K562 (cell line): Measurements from ENCODE around the gene CADM2. TPM values are rescaled to one million over a fixed set of nuclear protein-coding genes. Genes with fewer than 3 reads are reported as not detected.

Experiments
- ATAC-seq: fragments of 200-7000 bp; cut with Tn5 transposase; 3 replicates; pipeline ENCODE4 v1.9.1; 2020; ENCODE audit warnings: moderate library complexity
- BruUV-seq: library from RNA; stranded (reverse); fragments of 400-500 nt; replicated peaks from 2 replicates; lab custom pipeline; 2021; lab: Mats Ljungman, UMichigan
- CTCF ChIA-PET: fragments of 300-600 bp; formaldehyde crosslinking; extraction: SDS; loops from one replicate; lab custom pipeline; 2021; ENCODE audit warnings: low intra/inter-chr PET ratio; lab: Yijun Ruan, JAX
- POLR2A ChIA-PET: fragments of 300-600, 350-650 bp; sonication (Branson Sonifier 250); formaldehyde crosslinking; extraction: SDS; loops from one replicate; lab custom pipeline; 2021; ENCODE audit warnings: antibody characterized with exemption, inconsistent platforms; lab: Yijun Ruan, JAX
- DNase-seq, 4 experiments: peaks; one replicate each; pipeline versions ENCODE4 v3.0.0 to v3.0.0-alpha.2; 2011 to 2018; ENCODE audit warnings: low spot score in 3 of 4, mixed read lengths in 3 of 4; ENCODE audit errors: extremely low read depth in 1 of 4
- FAIRE-seq: peaks from 2 replicates; lab custom pipeline; 2011; peaks lifted over from hg19 to GRCh38; lab: Jason Lieb, UNC
- H2AFZ ChIP-seq: 2 replicates; pipeline ENCODE4 v1.6.0; 2011; ENCODE audit warnings: low read depth, low read length, control low read depth, inconsistent platforms
- H3K27ac ChIP-seq: fragments of 200-600 bp; 3 replicates; pipeline ENCODE4 v1.8.0; 2011; ENCODE audit warnings: low read depth, mild to moderate bottlenecking, control low read depth, inconsistent platforms, low read length, moderate library complexity, mixed read lengths; ENCODE audit errors: extremely low read depth
- H3K27me3 ChIP-seq, 2 experiments: fragments of 300-600 bp in 1 of 2; 2 replicates in 1 of 2; 3 replicates in 1 of 2; pipeline versions ENCODE4 v1.6.0 to v1.8.0; 2011; ENCODE audit warnings: inconsistent platforms in 2 of 2, low read length in 2 of 2, mild to moderate bottlenecking in 1 of 2, mixed read lengths in 1 of 2, moderate library complexity in 1 of 2; ENCODE audit not compliant: control insufficient read depth in 2 of 2, insufficient read depth in 2 of 2
- H3K36me3 ChIP-seq: fragments of 300-600 bp; 3 replicates; pipeline ENCODE4 v1.8.0; 2011; ENCODE audit warnings: mild to moderate bottlenecking, low read length, inconsistent platforms; ENCODE audit not compliant: control insufficient read depth, insufficient read depth
- H3K4me1 ChIP-seq, 2 experiments: fragments of 200-600 bp in 1 of 2; replicated peaks in 1 of 2; 2 replicates in 1 of 2; 3 replicates in 1 of 2; pipeline versions ENCODE4 v1.5.1 to v1.8.0; 2011; ENCODE audit warnings: inconsistent platforms in 2 of 2, low read length in 2 of 2, mild to moderate bottlenecking in 1 of 2, mixed read lengths in 1 of 2, moderate library complexity in 1 of 2; ENCODE audit not compliant: control insufficient read depth in 2 of 2, insufficient read depth in 2 of 2
- H3K4me2 ChIP-seq: 2 replicates; pipeline ENCODE4 v1.6.1; 2011; ENCODE audit warnings: low read length, control low read depth, inconsistent platforms, mixed read lengths; ENCODE audit not compliant: insufficient read depth
- H3K4me3 ChIP-seq: fragments of 200-600 bp; sonication (generic), shearing (Covaris generic); 2 replicates; pipeline ENCODE4 v1.5.1; 2016; ENCODE audit warnings: control low read depth, inconsistent platforms
- H3K79me2 ChIP-seq: fragments of 200-600 bp; 3 replicates; pipeline ENCODE4 v1.8.0; 2011; ENCODE audit warnings: low read length, inconsistent platforms; ENCODE audit not compliant: control insufficient read depth, insufficient read depth
- H3K9ac ChIP-seq, 2 experiments: 2 replicates each; pipeline versions ENCODE4 v1.6.0 to v1.6.1; 2011; ENCODE audit warnings: low read depth in 2 of 2, low read length in 2 of 2, control low read depth in 1 of 2, inconsistent platforms in 1 of 2, mild to moderate bottlenecking in 1 of 2, mixed read lengths in 1 of 2; ENCODE audit not compliant: insufficient read depth in 1 of 2
- H3K9me1 ChIP-seq: one replicate; pipeline ENCODE4 v1.6.0; 2011; ENCODE audit warnings: inconsistent platforms, mild to moderate bottlenecking, low read length, moderate library complexity; ENCODE audit not compliant: control insufficient read depth, insufficient read depth
- H3K9me3 ChIP-seq: replicated peaks from 2 replicates; pipeline ENCODE4 v1.5.1; 2011; ENCODE audit warnings: low read depth, low read length, inconsistent platforms; ENCODE audit not compliant: control insufficient read depth, insufficient read depth
- H4K20me1 ChIP-seq: replicated peaks from 2 replicates; pipeline ENCODE4 v1.6.1; 2011; ENCODE audit warnings: low read length, inconsistent platforms, mixed read lengths; ENCODE audit not compliant: control insufficient read depth, insufficient read depth
- CREBBP ChIP-seq: IDR thresholded peaks from one replicate; pipeline ENCODE4 v1.6.1; 2012; ENCODE audit warnings: low read depth, mild to moderate bottlenecking, control low read depth, inconsistent platforms, low read length
- GABPA ChIP-seq: fragments of 200-800 bp; sonication (Bioruptor generic); conservative IDR thresholded peaks from 2 replicates; pipeline ENCODE4 v1.6.1; 2016; ENCODE audit warnings: low read depth, missing genetic modification characterization, missing compliant biosample characterization
- SMARCC2 ChIP-seq: fragments of 450-650 bp; IDR thresholded peaks from 2 replicates; pipeline ENCODE4 v1.6.1; 2017; ENCODE audit warnings: antibody characterized with exemption, moderate library complexity, mild to moderate bottlenecking, low read depth
- TCFL5 ChIP-seq: fragments of 250-450 bp; sonication (Bioruptor Pico); conservative IDR thresholded peaks from 2 replicates; pipeline ENCODE4 v1.6.1; 2021; ENCODE audit warnings: mild to moderate bottlenecking, moderate library complexity, matching md5 sums
- WGBS: fragments of 100-300 bp; shearing (Covaris generic); methylation state at CpG from one replicate; pipeline ENCODE4 v1.1.6; 2016; ENCODE audit warnings: low coverage, mixed read lengths; ENCODE audit not compliant: insufficient coverage; ENCODE audit errors: missing lambda C conversion rate; 5-methylcytosine and 5-hydroxymethylcytosine counted together
- in situ Hi-C: fragments of 300-500 bp; cut with MboI; formaldehyde crosslinking; loops from 4 replicates; pipeline ENCODE4 v1.15.0; 2018; ENCODE audit warnings: inconsistent platforms, mixed read lengths
- intact Hi-C: fragments of 100-400 bp; cut with micrococcal nuclease; formaldehyde crosslinking; loops from 2 replicates; pipeline ENCODE4 v1.14.2; 2022
- polyA plus RNA-seq, 8 experiments: library from polyadenylated mRNA; depleted of rRNA in 4 of 8; stranded (reverse) in 5 of 8; unstranded in 3 of 8; fragments of >200 nt; fragmentation: Nextera tagmentation in 2 of 8; fragmentation: Illumina TruSeq in 1 of 8; extraction: Ambion mirVana in 2 of 8; extraction: Trizol in 1 of 8; gene quantifications; 2 replicates each; pipeline versions ENCODE4 v1.2.1 to v1.2.3, GENCODE V29; 2011 to 2014; ENCODE audit warnings: inconsistent platforms in 1 of 8, missing spikeins in 1 of 8
- total RNA-seq, 7 experiments: library from RNA; depleted of rRNA in 6 of 7; stranded (reverse); fragments of >200 nt in 6 of 7; fragmentation: Illumina TruSeq in 2 of 7; extraction: Trizol in 2 of 7; gene quantifications; 2 replicates each; pipeline versions ENCODE4 v1.2.1 to v1.2.3, GENCODE V29; 2011 to 2021; ENCODE audit warnings: low replicate concordance in 1 of 7
- TF ChIP-seq, protein P1 (sequence below): sonication (generic); formaldehyde crosslinking; IDR thresholded peaks from 2 replicates; pipeline ENCODE4 v1.4.0; 2020; ENCODE audit warnings: mild to moderate bottlenecking, missing genetic modification reagents
- TF ChIP-seq, protein P2 (sequence below): fragments of 450-650 bp; IDR thresholded peaks from 2 replicates; pipeline ENCODE4 v1.6.1; 2018; ENCODE audit not compliant: partially characterized antibody

CADM2 gene
- total and polyA plus RNA-seq, 9 of the 15 experiments (the other 6 are each of a cell fraction or from before 2014, with no cell fraction given) = 0.11 to 3.2 (median 0.95) TPM

DNA sequence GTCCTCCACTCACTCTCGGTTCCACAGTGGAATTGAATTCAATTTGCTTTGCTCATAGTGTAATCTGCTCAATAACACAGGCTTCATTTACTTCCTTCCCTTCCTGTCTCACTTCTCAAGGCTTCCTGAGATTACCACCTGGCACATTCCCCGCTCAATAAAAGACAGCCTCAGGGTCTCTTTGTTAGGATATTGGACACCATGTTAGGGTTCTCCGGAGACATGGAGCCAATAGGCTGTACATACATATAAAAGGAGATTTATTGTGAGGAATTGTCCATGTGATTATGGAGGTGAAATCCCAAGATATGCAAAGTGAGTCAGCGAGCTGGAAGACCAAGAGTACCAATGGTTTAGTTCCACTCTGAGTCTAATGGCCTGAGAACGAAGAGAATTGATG, 974.5 kb downstream of the CADM2 start:
- Histone ChIP-seq H3K9me1 (no peaks in the 10 kb centered on the region), H2AFZ (no peak overlapping the region), H3K79me2 (no peaks in the 10 kb centered on the region), H3K36me3 (no peaks in the 10 kb centered on the region), H3K27ac (no peak overlapping the region), H3K4me2 (no peak overlapping the region), H3K27me3 (no peaks in the 10 kb centered on the region), H3K9ac (no peak overlapping the region), H3K4me1 (no peaks in the 10 kb centered on the region), H4K20me1 (no peaks in the 10 kb centered on the region), H3K9me3 (no peaks in the 10 kb centered on the region), H3K4me3 (no peak overlapping the region)
- 5% methylated on average over 4 of the region's 5 CpGs for WGBS
- intact Hi-C loops (no loop called here), in situ Hi-C loops (no loop called here)
- ChIA-PET CTCF (no interaction called here), POLR2A (no interaction called here)
- no peak for TF ChIP-seq CREBBP
- no peak for TF ChIP-seq TCFL5 (CRISPR knock-in tag)
- TF ChIP-seq, protein P1, sequence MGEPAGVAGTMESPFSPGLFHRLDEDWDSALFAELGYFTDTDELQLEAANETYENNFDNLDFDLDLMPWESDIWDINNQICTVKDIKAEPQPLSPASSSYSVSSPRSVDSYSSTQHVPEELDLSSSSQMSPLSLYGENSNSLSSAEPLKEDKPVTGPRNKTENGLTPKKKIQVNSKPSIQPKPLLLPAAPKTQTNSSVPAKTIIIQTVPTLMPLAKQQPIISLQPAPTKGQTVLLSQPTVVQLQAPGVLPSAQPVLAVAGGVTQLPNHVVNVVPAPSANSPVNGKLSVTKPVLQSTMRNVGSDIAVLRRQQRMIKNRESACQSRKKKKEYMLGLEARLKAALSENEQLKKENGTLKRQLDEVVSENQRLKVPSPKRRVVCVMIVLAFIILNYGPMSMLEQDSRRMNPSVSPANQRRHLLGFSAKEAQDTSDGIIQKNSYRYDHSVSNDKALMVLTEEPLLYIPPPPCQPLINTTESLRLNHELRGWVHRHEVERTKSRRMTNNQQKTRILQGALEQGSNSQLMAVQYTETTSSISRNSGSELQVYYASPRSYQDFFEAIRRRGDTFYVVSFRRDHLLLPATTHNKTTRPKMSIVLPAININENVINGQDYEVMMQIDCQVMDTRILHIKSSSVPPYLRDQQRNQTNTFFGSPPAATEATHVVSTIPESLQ (CRISPR knock-in tag) = no peak
- ATAC-seq (no peak), FAIRE-seq (no peak), DNase-seq (no peak)
- no TSS peak for BruUV-seq

DNA sequence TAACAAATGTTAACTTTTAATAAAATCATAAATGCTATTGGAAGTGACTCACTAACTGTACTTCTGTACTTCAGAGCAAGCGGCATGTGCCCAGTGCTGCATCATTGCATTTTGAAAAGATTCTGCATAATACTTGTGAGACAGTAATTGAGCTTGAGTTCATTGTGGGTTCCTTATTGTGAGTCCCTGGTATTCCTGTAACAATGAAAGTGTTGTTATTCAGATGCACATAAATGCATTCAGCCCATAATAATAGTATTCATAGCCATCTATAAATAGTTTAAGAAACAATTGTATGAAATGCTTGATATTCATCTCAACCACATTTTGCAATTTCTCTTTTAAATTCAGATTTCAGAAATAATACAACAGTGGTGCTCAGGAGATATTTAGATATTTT, 976.4 kb downstream of the CADM2 start:
- Histone ChIP-seq H2AFZ (no peak overlapping the region), H3K4me2 (no peak overlapping the region), H4K20me1 (no peaks in the 10 kb centered on the region), H3K9ac (no peak overlapping the region), H3K9me1 (no peaks in the 10 kb centered on the region), H3K4me1 (no peaks in the 10 kb centered on the region), H3K79me2 (no peaks in the 10 kb centered on the region), H3K4me3 (no peak overlapping the region), H3K27ac (no peak overlapping the region), H3K36me3 (no peaks in the 10 kb centered on the region), H3K9me3 (no peaks in the 10 kb centered on the region), H3K27me3 (no peaks in the 10 kb centered on the region)
- WGBS = 0% methylated on average over 1 of the region's 1 CpG
- DNase-seq = no peak
- no peak for FAIRE-seq
- intact Hi-C loops = no loop called here
- BruUV-seq = no TSS peak
- ChIA-PET CTCF (no interaction called here), POLR2A (no interaction called here)
- no peak for ATAC-seq
- in situ Hi-C loops = no loop called here
- TF ChIP-seq, protein P2, sequence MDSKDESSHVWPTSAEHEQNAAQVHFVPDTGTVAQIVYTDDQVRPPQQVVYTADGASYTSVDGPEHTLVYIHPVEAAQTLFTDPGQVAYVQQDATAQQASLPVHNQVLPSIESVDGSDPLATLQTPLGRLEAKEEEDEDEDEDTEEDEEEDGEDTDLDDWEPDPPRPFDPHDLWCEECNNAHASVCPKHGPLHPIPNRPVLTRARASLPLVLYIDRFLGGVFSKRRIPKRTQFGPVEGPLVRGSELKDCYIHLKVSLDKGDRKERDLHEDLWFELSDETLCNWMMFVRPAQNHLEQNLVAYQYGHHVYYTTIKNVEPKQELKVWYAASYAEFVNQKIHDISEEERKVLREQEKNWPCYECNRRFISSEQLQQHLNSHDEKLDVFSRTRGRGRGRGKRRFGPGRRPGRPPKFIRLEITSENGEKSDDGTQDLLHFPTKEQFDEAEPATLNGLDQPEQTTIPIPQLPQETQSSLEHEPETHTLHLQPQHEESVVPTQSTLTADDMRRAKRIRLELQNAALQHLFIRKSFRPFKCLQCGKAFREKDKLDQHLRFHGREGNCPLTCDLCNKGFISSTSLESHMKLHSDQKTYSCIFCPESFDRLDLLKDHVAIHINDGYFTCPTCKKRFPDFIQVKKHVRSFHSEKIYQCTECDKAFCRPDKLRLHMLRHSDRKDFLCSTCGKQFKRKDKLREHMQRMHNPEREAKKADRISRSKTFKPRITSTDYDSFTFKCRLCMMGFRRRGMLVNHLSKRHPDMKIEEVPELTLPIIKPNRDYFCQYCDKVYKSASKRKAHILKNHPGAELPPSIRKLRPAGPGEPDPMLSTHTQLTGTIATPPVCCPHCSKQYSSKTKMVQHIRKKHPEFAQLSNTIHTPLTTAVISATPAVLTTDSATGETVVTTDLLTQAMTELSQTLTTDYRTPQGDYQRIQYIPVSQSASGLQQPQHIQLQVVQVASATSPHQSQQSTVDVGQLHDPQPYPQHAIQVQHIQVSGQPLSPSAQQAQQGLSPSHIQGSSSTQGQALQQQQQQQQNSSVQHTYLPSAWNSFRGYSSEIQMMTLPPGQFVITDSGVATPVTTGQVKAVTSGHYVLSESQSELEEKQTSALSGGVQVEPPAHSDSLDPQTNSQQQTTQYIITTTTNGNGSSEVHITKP = no peak
- TF ChIP-seq GABPA (tag) (no peak), SMARCC2 (no peak)
